Inflammatory macrophage treated with lipopolysaccharide for 1 hour (primary cell): ENCODE results near the gene YPEL4.
A peak's percentile ranks its signal among the peaks of the same experiment; 100 is the strongest.

ENCODE experiments used
- DNase-seq, 2 donors: peaks; one replicate each; pipeline ENCODE4 v3.0.0-alpha.2; 2020 to 2022

The YPEL4 gene

GRCh38 chr11:57648801-57649735, 644 bp downstream of the YPEL4 start:
- DNase-seq: no peak

- peak; percentile 69 to 73 for DNase-seq
Measured at GRCh38 chr11:57647960-57648800, 1.5 kb downstream of the YPEL4 start.

DNA sequence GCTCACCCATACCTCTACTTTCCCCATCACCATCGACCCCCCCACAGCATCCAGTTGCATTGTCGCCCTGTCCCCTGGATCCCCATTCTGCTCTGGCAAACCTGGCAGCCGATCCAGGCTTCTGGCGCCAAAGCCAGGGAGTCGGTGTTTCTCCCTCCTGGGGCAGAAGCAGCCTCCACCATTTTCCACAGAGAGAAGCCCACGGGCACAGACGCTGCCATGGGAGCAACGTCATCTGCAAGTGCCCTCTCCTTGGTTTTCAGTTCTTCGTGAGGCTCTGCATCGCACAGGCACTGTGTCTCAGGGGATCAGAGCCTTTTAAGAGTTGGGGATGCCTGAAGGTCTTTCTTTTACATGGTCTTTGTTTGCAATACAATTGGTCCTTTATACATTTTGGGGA, 2.3 kb downstream of the YPEL4 start:
- DNase-seq: no peak

DNA sequence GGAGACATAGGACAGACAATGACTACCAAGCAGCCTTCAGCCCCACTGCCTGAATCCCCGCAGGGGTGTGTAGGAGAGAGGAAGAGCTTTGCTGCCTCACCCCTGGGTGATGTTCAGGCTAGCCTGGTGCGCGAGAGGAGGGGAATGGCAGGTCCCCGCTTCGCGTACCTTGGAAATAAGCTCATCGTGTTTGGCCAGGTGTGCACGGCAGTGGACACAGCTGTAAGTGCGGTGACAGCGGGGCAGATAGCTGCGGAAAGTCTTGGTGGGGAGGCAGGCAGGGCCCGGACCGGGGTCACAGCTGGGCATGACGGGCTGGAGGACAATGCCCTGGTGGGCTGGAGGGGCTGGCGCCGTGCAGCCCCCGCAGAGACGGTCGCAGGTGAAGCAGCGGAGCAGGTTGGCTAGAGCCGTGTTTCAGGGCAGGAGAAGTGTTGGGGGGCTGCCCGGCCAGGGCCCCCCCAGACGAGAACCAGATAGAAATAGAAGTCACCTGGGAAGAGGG, 2.9 kb downstream of the YPEL4 start:
- DNase-seq: no peak

DNA sequence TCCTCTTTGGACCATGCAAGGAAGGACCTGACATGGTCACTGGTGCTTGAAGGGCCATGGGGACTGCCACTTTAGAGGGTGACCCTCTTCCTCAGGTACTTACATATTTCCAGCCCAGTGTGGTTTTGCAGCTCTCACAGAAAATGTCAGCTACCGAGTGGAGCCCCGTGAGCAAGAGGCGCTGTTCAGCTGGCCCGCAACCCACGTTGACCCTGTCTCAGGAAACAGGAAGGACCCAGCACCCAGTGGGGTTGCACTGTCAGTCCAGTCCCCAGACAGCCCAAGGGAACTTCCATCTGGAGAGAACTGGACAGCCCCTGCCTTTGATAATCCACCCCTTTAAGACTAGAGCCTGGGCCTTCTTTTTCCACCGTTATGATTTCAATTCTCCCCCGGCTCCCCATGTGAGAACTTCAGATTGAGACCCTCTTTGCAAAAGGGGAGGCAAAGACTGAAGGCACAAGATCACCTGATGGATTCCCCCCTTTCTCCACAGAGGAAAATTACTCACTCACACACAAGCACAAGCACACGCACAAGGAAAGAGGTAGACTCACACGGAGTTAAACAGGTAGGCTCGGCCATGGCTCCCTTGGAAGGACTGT, 3.4 kb downstream of the YPEL4 start:
- peak; percentile 73 to 89 for DNase-seq

DNA sequence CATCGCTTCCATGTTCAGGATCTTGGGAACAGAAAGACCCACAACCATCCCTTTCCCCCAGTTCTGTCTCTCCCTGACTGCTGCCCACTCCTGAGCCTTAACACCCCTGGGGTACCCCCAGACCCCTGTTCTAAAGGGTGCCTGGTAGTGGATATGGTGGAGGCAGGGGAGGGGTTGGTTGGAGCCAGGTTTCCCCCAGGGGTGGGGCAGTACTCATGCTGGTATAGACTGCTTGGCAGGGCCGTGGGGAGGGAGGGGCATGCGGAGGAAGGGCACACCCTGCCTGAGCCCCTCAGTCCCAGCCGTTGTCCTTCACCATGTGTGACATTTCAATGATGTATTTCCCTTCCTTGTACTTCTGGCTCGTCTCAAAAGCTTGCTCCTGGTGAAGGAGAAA, 4.0 kb downstream of the YPEL4 start:
- DNase-seq: no peak

GRCh38 chr11:57644748-57645688, 4.7 kb downstream of the YPEL4 start:
- peak; percentile 29 to 92 for DNase-seq

DNA sequence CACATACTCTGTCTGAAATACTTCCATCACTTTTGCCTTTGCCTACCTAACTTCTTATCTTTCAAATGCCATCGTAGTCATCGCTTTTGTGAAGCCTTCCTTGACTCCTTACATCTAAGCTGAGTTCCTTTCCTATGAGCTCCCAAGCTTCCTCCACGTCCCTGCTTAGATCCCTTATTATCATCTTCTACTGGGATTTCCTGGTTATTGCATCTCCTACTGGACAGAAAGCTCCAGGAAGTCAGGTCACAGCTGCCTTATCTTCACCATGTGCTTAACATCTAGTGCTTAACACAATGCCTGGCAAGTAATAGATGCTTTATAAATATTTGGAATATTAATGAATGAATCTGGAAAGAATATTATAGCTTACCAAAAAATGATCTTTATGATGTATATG, 5.9 kb downstream of the YPEL4 start:
- DNase-seq: no peak

- DNase-seq: peak; percentile 50 to 62
Measured at GRCh38 chr11:57641011-57641807, 8.5 kb downstream of the YPEL4 start.

DNA sequence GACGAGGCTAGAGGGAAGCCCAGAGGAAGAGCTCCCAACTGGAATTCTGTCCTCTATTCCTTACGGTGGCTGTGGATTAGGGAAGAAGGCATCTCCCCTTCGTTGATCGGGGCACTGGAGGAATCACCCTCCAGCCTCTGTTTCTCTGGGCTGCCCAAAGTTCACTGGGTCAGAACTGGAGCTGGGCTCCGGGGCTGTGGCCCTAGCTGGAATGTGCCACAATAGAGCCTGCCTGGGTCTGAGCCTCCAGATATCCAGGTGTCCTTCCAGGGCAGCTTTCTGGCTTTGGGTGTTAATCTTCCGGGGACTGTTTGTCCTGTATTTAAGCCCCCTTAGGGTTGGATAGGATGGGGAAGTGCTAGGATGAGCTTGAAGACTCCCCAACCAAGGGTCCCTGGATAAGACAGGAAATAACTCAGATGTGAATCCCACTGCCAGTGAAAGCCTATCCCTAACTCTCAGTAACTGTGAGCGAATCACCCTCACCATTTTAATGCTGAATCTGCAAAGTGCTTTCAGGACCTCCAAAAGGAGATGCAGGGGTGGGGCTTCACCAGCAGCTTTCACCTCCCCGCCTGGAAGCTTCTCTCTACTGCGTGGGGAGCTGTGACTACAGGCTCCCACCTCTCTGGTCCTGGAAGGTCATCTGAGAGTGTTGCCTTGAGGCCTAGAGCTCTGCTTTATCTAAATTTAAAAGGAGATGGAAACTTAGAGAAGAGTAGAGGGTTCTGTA, 9.5 kb downstream of the YPEL4 start:
- no peak for DNase-seq

DNA sequence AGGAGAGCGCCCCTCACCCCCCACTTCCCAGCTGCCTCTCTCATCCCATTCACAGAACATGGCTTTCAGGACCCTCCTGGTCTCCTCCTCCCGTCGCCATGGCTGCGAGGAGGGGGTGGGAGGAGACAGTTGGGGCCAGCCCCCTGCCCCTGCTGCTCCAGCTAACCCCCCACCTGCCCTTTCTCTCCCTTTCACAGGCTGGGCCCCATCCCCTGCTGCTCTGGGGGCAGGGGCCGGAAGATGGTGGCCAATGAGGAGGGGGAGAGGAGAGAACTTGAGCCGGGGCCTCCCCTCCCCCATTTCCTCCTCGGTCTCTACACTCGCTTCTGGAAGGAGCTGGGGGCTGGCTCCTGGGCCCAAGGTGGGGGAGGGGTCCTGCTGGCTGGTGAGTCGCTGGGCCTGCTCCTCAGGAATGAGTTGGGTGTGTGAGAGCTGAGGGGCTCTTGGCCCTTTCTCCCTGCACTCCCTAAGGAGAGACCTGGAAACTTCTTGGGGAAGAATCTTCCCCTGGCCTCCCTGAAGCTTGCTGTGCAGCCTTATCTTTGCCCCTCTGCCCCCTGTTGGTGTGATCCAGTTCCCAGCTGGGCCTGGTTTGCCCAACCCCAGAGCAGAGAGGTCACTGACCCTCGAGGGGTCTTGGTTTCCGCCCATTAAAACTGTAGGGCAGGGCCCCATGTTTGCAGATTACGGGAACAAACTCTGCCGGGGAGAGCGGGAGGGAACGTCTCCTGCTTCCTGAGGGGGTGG, 10.2 kb downstream of the YPEL4 start:
- DNase-seq: no peak

DNA sequence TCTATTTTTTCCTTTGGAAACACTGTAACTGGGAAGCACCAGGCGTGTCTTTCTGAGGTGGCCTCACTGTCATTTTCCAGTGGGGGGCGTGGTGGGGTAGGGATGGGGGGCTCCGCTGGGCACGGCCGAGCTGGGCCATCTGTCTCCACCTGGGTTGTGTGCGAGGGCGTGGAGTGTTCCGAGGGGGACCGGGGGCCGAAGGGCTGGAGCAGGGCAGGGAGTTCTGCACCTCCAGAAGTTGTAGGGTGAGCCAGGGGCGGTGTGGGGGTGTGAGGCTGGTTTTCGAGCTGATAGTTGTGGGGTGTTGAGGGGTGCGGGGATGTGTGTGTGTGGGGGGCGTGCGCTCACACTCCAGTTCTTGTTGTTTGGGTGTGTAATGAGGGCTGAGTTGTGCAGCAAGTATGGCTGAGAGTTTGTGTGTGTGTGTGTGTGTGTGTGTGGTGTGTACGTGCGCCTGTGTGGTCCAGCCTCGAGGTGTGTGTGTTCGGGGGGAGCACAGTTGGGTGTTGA, 10.8 kb downstream of the YPEL4 start:
- no peak for DNase-seq

- DNase-seq: no peak
Measured at GRCh38 chr11:57638005-57638781, 11.5 kb downstream of the YPEL4 start.

GRCh38 chr11:57637626-57638004, 12.1 kb downstream of the YPEL4 start:
- DNase-seq: no peak

- no peak for DNase-seq
Measured at GRCh38 chr11:57635246-57635645, 14.5 kb downstream of the YPEL4 start.

- DNase-seq: no peak
Measured at GRCh38 chr11:57634311-57634710, 15.4 kb downstream of the YPEL4 start.

- DNase-seq: no peak
Measured at GRCh38 chr11:57633394-57634070, 16.2 kb downstream of the YPEL4 start.

DNA sequence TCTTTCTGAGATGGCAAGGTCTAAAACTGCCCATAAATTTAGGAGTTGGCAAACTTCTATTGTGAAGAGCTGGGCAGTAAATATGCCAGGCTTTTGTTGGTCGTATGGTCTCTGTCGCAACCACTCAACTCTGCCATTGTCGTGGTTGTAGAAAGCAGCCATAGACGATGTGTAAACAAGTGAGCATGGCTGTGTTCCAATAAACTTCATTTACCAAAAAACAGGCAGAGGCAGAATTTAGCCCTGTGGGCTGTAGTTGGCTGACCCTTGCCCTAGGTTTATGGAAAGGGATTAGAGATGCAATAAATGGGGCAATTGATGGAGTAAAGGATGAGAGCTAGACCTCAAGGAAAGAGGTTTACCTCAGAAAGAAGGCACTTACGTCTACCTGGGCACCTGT, 17.6 kb downstream of the YPEL4 start:
- no peak for DNase-seq
